22Rv1 (cell line): ENCODE results near the gene ACE.

Experiments used
- CTCF ChIP-seq: fragments of 450-650 bp; IDR thresholded peaks from 2 replicates; pipeline ENCODE4 v1.5.1; 2017; ENCODE audit warnings: mild to moderate bottlenecking
- ZFX ChIP-seq: fragments of 450-650 bp; IDR thresholded peaks from 2 replicates; pipeline ENCODE4 v1.6.1; 2017; ENCODE audit warnings: antibody characterized with exemption, borderline replicate concordance

- TF ChIP-seq CTCF (no peak), ZFX (no peak)
Measured at GRCh38 chr17:63540590-63540989, 63.7 kb downstream of the ACE start.
